Esophagus squamous epithelium (tissue), 5 donors: Measurements from ENCODE around the gene IL1RL2. TPM values are rescaled to one million over a fixed set of nuclear protein-coding genes. Genes with fewer than 3 reads are reported as not detected.

ENCODE experiments used
- DNase-seq: peaks from one replicate; lab custom pipeline; 2025; lab: John Stamatoyannopoulos, UW
- H3K27ac ChIP-seq, 4 donors: fragments of 200-600 bp; sonication (generic); one replicate each; pipeline ENCODE4 v1.5.1; 2016 to 2019; ENCODE audit warnings: mild to moderate bottlenecking in 1 of 4
- H3K27me3 ChIP-seq, 4 donors: fragments of 200-600 bp; sonication (generic); 1 replicate in 3 of 4; 2 replicates in 1 of 4; pipeline versions ENCODE4 v1.5.1 to v1.6.0; 2017 to 2021; ENCODE audit warnings: antibody characterized with exemption in 1 of 4
- H3K36me3 ChIP-seq, 3 donors: fragments of 200-600 bp; sonication (generic); one replicate each; pipeline ENCODE4 v1.5.1; 2016 to 2019
- H3K4me1 ChIP-seq, 3 donors: fragments of 200-600 bp; sonication (generic); one replicate each; pipeline ENCODE4 v1.5.1; 2017 to 2019
- H3K4me3 ChIP-seq, 4 donors: fragments of 200-600 bp; sonication (generic); 1 replicate in 3 of 4; 2 replicates in 1 of 4; pipeline ENCODE4 v1.5.1; 2016 to 2019; ENCODE audit warnings: mild to moderate bottlenecking in 2 of 4, moderate library complexity in 1 of 4
- H3K9me3 ChIP-seq, 3 donors: fragments of 200-600 bp; sonication (generic); one replicate each; pipeline ENCODE4 v1.5.1; 2016 to 2019
- CTCF ChIP-seq, 6 experiments: fragments of 450-650 bp in 4 of 6; fragments of 200-600 bp in 2 of 6; sonication (generic) in 2 of 6; IDR thresholded peaks; one replicate each; pipeline ENCODE4 v1.5.1; 2016 to 2019; ENCODE audit warnings: antibody characterized with exemption in 6 of 6, mild to moderate bottlenecking in 4 of 6, moderate library complexity in 4 of 6
- POLR2A ChIP-seq, 4 donors: fragments of 450-650 bp; IDR thresholded peaks; one replicate each; pipeline ENCODE4 v1.6.1; 2017; ENCODE audit warnings: antibody characterized with exemption in 4 of 4, mild to moderate bottlenecking in 4 of 4, moderate library complexity in 3 of 4
- WGBS, 2 donors: methylation state at CpG; one replicate each; pipeline ENCODE4 v1.1.5; 2018; 5-methylcytosine and 5-hydroxymethylcytosine counted together
- intact Hi-C: fragments of 100-400 bp; cut with DNase I; formaldehyde crosslinking; loops from one replicate; pipeline ENCODE4 v1.15.0; 2022
- total RNA-seq, 4 donors: library from RNA; depleted of rRNA; stranded (reverse); fragments of >200 nt; gene quantifications; one replicate each; pipeline ENCODE4 v1.1.0, GENCODE V29; 2016
- donor health status: DM: yes; HTN: yes; CAD: no.

Gene IL1RL2
- total RNA-seq, 4 donors from 2014 or later: 2.5 to 6.7 (median 4.6) TPM

DNA sequence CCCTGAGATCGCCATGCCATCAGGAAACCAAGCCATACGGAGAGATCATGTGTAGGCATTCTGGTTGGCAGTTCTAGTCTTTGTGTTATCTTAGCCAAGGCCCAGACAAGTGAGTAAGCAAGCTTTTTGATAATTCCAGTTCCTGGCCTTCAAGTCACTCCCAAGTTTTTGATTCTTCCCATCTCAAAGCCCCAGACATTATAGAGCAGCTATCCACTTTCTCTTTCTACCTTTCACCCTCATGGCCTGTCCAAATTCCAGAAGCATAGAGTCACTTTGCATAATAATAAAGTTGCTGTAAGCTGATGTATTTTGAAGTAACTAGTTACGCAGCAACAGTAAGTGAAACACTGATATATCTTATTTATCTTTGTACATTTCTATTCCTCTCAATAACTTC lies 97.8 kb downstream of the IL1RL2 start:
- DNase-seq: no peak
- no peaks in the 10 kb centered on the region for H3K9me3 ChIP-seq
- peaks cover 0 to 19% (median 0%) of the 10 kb centered on the region in 4 donors for H3K27me3 ChIP-seq
- no peak overlapping the region for H3K4me3 ChIP-seq
- WGBS, 2 donors: 68 to 93% methylated on average over 3 of the region's 3 CpGs
- intact Hi-C loops: no loop called here
- H3K27ac ChIP-seq: no peak overlapping the region
- TF ChIP-seq CTCF (IDR thresholded peaks at IDR 0.05) (no peak), POLR2A (IDR thresholded peaks at IDR 0.05) (no peak)
- H3K4me1 ChIP-seq: no peaks in the 10 kb centered on the region
- H3K36me3 ChIP-seq: no peaks in the 10 kb centered on the region

DNA sequence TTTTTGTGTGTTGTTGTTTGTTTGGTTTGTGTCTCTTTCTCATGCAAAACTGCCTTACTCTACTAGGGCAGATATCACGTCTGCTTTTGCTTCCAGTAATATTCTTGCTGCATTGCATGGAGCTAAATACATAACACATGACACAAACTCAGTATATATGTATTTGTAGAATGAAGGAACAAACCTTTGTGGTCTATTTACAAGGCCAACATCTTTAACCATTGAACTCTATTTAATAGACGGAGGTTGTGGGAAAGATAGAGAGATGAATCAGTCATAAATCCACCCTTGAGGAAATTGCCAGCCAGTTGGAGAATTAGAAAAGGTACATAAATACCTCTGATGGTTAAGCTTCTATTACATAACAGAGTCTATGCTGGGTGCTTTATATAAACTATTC lies 98.5 kb downstream of the IL1RL2 start:
- Histone ChIP-seq H3K27me3 (peaks cover 0 to 19% (median 0%) of the 10 kb centered on the region in 4 donors), H3K4me3 (no peak overlapping the region), H3K4me1 (no peaks in the 10 kb centered on the region), H3K27ac (no peak overlapping the region), H3K36me3 (no peaks in the 10 kb centered on the region), H3K9me3 (no peaks in the 10 kb centered on the region)
- WGBS, 2 donors: 76 to 79% methylated on average over 2 of the region's 2 CpGs
- TF ChIP-seq POLR2A (IDR thresholded peaks at IDR 0.05) (no peak), CTCF (IDR thresholded peaks at IDR 0.05) (no peak)
- no peak for DNase-seq
- intact Hi-C loops: no loop called here

DNA sequence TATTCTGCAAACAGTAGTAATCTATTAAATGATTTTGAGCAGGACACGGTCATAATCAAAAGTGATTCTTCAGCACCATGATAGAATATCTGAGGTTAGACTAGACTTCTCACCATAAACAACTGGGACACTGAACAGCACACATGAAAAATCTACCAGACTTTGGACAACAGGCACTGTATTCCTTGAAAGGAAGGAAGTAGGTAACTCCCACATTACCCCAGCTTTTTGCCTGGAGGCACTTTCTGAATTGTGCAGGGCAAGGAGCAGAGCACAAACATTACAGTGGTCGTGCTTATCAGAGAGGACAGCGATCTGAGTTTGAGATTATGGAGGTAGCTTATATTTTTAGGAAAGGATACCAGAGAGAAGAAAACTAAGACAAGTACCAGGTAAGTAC lies 99.2 kb downstream of the IL1RL2 start:
- intact Hi-C loops: no loop called here
- H3K4me1 ChIP-seq: no peaks in the 10 kb centered on the region
- no peak for TF ChIP-seq CTCF (IDR thresholded peaks at IDR 0.05)
- no peak for TF ChIP-seq POLR2A (IDR thresholded peaks at IDR 0.05)
- 76 to 79% methylated on average over 3 of the region's 3 CpGs for WGBS, 2 donors
- no peak overlapping the region for H3K4me3 ChIP-seq
- no peaks in the 10 kb centered on the region for H3K9me3 ChIP-seq
- H3K27me3 ChIP-seq: peaks cover 0 to 19% (median 0%) of the 10 kb centered on the region in 4 donors
- no peak overlapping the region for H3K27ac ChIP-seq
- DNase-seq: no peak
- H3K36me3 ChIP-seq: no peaks in the 10 kb centered on the region

- H3K36me3 ChIP-seq: no peaks in the 10 kb centered on the region
- no peak for TF ChIP-seq POLR2A (IDR thresholded peaks at IDR 0.05)
- no peak for TF ChIP-seq CTCF (IDR thresholded peaks at IDR 0.05)
- no peaks in the 10 kb centered on the region for H3K9me3 ChIP-seq
- 77 to 78% methylated on average over 5 of the region's 5 CpGs for WGBS, 2 donors
- no peak for DNase-seq
- peaks cover 0 to 21% (median 0%) of the 10 kb centered on the region in 4 donors for H3K27me3 ChIP-seq
- intact Hi-C loops: no loop called here
- H3K4me1 ChIP-seq: no peaks in the 10 kb centered on the region
- no peak overlapping the region for H3K4me3 ChIP-seq
- no peak overlapping the region for H3K27ac ChIP-seq
These were observed 102.3 kb downstream of the IL1RL2 start for GRCh38 chr2:102289129-102289528.

Other genes starting within 250 kb of the IL1RL2 start
- 100 to 1,000 TPM in 1 of 4 donors, 10 to 100 TPM in 3; 24.1 to 182 (median 78.0) TPM for gene IL1R2, start 195.1 kb upstream of the IL1RL2 start, total RNA-seq
- gene IL1R1, start 44.3 kb upstream of the IL1RL2 start, total RNA-seq: 10 to 100 TPM in 3 of 4 donors, 1 to 10 TPM in 1; 9.7 to 65.8 (median 24.6) TPM
- gene IL1RL1, start 124.5 kb downstream of the IL1RL2 start, total RNA-seq: 10 to 100 TPM in 1 of 4 donors, 1 to 10 TPM in 2, under 1 TPM in 1; 0.45 to 10.9 (median 5.8) TPM
- 1 to 10 TPM in 3 of 4 donors, under 1 TPM in 1; 0.45 to 5.5 (median 1.8) TPM for gene IL18R1, start 168.8 kb downstream of the IL1RL2 start, total RNA-seq
- 1 to 10 TPM in 2 of 4 donors, under 1 TPM in 1, not detected in 1; 0.61 to 4.3 (median 3.4) TPM for gene IL18RAP, start 236.1 kb downstream of the IL1RL2 start, total RNA-seq